Measurements from ENCODE around the gene CNOT6.

- TF ChIP-seq CTCF (conservative IDR thresholded peaks at IDR 0.05; ENCODE audit: low read depth, low read length) = no peak
- no peak for TF ChIP-seq EZH2 (IDR thresholded peaks at IDR 0.05; ENCODE audit: borderline replicate concordance, low read depth, low read length, poor library complexity, severe bottlenecking)
Observed at GRCh38 chr5:180463216-180463900, 30.8 kb upstream of the CNOT6 start.
